H1 (cell line): ENCODE results near the gene RASAL2.

Source experiments
- CHD1 ChIP-seq: IDR thresholded peaks from 2 replicates; pipeline ENCODE4 v1.6.1; 2012; ENCODE audit warnings: low read depth, low read length, improper control_type of control experiment
- EP300 ChIP-seq, 2 experiments: IDR thresholded peaks; 1 replicate in 1 of 2; 2 replicates in 1 of 2; pipeline ENCODE4 v1.6.1; 2011 to 2012; ENCODE audit warnings: low read depth in 2 of 2, low read length in 2 of 2, mild to moderate bottlenecking in 2 of 2, borderline replicate concordance in 1 of 2, inconsistent platforms in 1 of 2, moderate library complexity in 1 of 2
- EZH2 ChIP-seq: fragments of 200-600 bp; sonication (generic); IDR thresholded peaks from 2 replicates; pipeline ENCODE4 v1.7.1; 2012; ENCODE audit warnings: low read depth, mild to moderate bottlenecking, moderate library complexity, low read length, inconsistent platforms; ENCODE audit not compliant: severe bottlenecking
- JUND ChIP-seq: IDR thresholded peaks from 2 replicates; pipeline ENCODE4 v1.6.1; 2011; ENCODE audit warnings: mild to moderate bottlenecking, improper control_type of control experiment, low read length
- POLR2A ChIP-seq, 2 experiments: IDR thresholded peaks; 1 replicate in 1 of 2; 2 replicates in 1 of 2; pipeline ENCODE4 v1.6.1; 2011; ENCODE audit warnings: low read depth in 2 of 2, low read length in 2 of 2, mild to moderate bottlenecking in 2 of 2; ENCODE audit errors: control extremely low read depth in 1 of 2
- SIRT6 ChIP-seq: IDR thresholded peaks from one replicate; pipeline ENCODE4 v1.7.1; 2012; ENCODE audit warnings: low read length, inconsistent platforms
- TAF1 ChIP-seq: IDR thresholded peaks from 2 replicates; pipeline ENCODE4 v1.6.1; 2011; ENCODE audit warnings: mild to moderate bottlenecking, low read depth, low read length
- TAF7 ChIP-seq: optimal IDR thresholded peaks from 2 replicates; pipeline ENCODE3; 2011; ENCODE audit warnings: low read depth, mild to moderate bottlenecking, inconsistent platforms, low read length, moderate library complexity, borderline replicate concordance
- TCF12 ChIP-seq: IDR thresholded peaks from 2 replicates; pipeline ENCODE4 v1.6.1; 2011; ENCODE audit warnings: low read depth, mild to moderate bottlenecking, low read length
- YY1 ChIP-seq: IDR thresholded peaks from 2 replicates; pipeline ENCODE4 v1.6.1; 2011; ENCODE audit warnings: low read depth, mild to moderate bottlenecking, low read length
- ZNF274 ChIP-seq: IDR thresholded peaks from 2 replicates; pipeline ENCODE4 v1.7.0; 2012; ENCODE audit warnings: low read length, borderline replicate concordance; ENCODE audit errors: extremely low read depth
- TF ChIP-seq, protein P1 (sequence below), 3 experiments: IDR thresholded peaks; 1 replicate in 2 of 3; 2 replicates in 1 of 3; pipeline versions ENCODE4 v1.5.1 to v1.6.1; 2011; ENCODE audit warnings: low read length in 3 of 3, mild to moderate bottlenecking in 3 of 3, inconsistent platforms in 2 of 3, low read depth in 1 of 3, moderate library complexity in 1 of 3; ENCODE audit not compliant: insufficient read depth in 1 of 3; ENCODE audit errors: control extremely low read depth in 1 of 3
- TF ChIP-seq, protein P2 (sequence below): IDR thresholded peaks from 2 replicates; pipeline ENCODE4 v1.6.1; 2012; ENCODE audit warnings: inconsistent platforms
- TF ChIP-seq, protein P3 (sequence below): IDR thresholded peaks from 2 replicates; pipeline ENCODE4 v1.6.1; 2011; ENCODE audit warnings: low read length, improper control_type of control experiment

DNA sequence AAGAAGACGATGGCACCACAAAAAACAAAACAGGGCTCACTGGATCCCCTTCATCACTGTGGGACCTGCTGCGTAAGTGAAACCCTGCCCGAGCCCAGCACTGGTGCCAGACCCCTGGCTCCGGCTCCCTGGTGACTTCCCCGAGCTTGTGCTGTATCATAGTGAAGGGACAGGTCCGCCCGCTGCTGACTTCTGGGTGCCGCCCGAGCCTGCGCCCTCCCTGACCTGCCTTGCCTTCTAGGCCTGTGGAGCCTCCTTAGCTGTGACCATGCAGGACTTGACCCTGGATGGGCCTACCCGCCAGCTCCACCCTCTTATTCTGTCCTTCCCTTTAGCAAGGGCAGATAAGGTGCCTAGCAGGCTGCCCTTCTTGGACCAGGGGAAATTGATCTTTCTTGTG lies 426.9 kb downstream of the RASAL2 start:
- TF ChIP-seq POLR2A (IDR thresholded peaks at IDR 0.05; ENCODE audit: control extremely low read depth in 1 of 2, low read depth in 2 of 2, low read length in 2 of 2) (no peak), EZH2 (no peak), EP300 (IDR thresholded peaks at IDR 0.05; ENCODE audit: borderline replicate concordance in 1 of 2, low read depth in 2 of 2, low read length in 2 of 2) (no peak), ZNF274 (no peak), TAF1 (no peak), TCF12 (no peak), TAF7 (no peak), YY1 (no peak), JUND (no peak), CHD1 (no peak), SIRT6 (no peak)
- TF ChIP-seq, protein P1, sequence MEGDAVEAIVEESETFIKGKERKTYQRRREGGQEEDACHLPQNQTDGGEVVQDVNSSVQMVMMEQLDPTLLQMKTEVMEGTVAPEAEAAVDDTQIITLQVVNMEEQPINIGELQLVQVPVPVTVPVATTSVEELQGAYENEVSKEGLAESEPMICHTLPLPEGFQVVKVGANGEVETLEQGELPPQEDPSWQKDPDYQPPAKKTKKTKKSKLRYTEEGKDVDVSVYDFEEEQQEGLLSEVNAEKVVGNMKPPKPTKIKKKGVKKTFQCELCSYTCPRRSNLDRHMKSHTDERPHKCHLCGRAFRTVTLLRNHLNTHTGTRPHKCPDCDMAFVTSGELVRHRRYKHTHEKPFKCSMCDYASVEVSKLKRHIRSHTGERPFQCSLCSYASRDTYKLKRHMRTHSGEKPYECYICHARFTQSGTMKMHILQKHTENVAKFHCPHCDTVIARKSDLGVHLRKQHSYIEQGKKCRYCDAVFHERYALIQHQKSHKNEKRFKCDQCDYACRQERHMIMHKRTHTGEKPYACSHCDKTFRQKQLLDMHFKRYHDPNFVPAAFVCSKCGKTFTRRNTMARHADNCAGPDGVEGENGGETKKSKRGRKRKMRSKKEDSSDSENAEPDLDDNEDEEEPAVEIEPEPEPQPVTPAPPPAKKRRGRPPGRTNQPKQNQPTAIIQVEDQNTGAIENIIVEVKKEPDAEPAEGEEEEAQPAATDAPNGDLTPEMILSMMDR (IDR thresholded peaks at IDR 0.05; ENCODE audit: control extremely low read depth in 1 of 3, insufficient read depth in 1 of 3, low read depth in 1 of 3, low read length in 3 of 3): no peak
- TF ChIP-seq, protein P2, sequence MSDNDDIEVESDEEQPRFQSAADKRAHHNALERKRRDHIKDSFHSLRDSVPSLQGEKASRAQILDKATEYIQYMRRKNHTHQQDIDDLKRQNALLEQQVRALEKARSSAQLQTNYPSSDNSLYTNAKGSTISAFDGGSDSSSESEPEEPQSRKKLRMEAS: no peak
- TF ChIP-seq, protein P3, sequence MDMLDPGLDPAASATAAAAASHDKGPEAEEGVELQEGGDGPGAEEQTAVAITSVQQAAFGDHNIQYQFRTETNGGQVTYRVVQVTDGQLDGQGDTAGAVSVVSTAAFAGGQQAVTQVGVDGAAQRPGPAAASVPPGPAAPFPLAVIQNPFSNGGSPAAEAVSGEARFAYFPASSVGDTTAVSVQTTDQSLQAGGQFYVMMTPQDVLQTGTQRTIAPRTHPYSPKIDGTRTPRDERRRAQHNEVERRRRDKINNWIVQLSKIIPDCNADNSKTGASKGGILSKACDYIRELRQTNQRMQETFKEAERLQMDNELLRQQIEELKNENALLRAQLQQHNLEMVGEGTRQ: no peak
